ENCODE measurements around the gene SMARCA2.

SMARCA2 gene

DNA sequence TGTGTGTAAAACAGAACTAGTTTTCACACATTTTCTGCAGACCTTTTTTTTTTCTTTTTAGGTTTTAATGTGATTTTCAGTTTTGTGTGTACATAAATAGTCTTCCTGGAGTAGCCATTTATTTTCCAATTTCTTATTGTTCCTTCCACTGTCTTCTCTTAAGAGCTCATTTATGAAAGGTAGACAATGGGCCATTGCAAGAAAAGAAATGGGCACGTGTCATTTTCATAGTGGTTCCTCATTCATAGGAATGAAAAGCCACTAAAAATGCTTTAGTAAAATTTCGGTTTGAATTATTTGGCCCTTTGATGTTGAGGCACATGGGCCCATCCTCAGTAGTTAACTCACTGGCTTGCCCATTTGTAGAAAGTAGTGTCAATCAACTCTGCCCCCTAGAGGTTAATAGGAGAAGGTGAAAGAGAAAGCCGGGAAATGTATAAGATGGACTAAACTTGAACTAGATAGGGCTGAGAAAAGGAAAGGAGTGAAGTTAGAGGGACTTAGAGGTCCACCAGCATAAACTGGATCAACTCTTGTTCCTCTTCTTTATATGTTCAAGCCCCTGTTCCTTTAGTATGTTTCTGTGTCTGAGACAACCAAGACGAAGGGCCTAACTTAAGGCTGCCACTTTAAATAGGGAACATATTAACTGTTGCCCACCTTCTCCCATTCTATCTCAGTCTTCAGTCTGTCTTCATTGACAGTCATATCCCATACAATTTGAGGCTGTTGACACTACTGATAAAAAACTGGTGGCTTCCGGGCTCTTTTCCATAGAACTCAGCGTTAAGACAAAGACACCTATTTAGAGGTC is 72.6 kb downstream of the SMARCA2 start:
- no peak for DNase-seq (ENCODE audit: low read depth in 2 of 2)

DNA sequence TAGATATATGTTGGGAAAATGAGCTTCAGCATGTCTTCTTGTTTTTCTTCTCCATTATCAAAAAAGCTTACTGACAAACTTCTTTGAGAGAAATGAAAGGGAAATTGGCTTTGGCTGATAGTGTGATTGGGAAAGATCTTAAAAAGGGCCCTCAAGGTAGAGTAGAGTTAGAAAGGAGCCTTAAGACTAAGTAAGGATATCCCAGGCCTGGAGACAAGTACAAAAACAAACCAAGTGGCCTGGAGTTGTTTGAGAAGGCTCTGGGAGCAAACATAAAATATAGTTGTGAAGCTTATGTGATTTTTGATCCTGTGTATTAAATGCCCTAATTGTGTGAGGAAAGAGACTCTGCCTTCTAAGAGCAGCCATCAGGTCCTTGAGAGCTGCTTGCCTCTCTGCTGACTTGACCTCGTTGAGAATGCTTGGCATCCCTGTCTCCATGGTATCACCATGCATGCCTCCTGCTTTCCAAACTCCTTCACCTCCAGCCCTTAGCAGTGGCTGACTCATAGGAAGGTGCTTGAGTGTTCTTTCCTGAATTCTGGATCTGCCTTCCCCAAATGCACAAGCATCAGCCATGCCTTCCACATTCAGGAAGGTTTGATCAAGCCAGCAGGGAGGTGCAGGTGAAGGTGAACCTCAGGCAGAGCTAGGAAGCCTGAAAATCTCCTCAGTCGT is 78.9 kb downstream of the SMARCA2 start:
- DNase-seq (ENCODE audit: low read depth in 2 of 2): no peak

DNA sequence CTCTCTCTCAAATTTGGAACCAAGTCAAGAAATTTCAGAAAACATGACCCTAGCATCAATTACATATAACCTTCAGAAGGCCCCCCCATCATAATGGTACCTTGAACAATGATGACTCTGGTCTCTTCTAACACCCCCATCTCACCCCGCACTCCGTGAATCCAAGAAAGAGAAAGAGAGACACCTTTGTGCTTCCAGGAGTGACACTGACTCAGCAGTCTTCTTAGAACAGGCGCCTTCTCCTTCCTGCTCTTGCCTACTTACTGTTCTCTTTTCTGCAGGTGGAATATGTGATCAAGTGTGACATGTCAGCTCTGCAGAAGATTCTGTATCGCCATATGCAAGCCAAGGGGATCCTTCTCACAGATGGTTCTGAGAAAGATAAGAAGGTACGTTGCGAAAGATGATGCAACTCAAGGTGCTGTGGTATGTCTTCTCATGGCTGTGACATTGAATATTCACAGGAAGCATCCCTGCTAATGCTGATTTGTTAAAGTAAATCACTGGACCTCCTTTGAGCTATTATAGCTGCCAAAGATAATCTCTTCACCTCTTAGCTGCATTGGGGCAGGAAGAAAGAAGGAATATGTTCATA is 81.3 kb downstream of the SMARCA2 start:
- DNase-seq (ENCODE audit: low read depth in 2 of 2): no peak

- no peak for DNase-seq (ENCODE audit: low read depth in 2 of 2)
Observed at GRCh38 chr9:2106666-2107065, 91.5 kb downstream of the SMARCA2 start.

DNA sequence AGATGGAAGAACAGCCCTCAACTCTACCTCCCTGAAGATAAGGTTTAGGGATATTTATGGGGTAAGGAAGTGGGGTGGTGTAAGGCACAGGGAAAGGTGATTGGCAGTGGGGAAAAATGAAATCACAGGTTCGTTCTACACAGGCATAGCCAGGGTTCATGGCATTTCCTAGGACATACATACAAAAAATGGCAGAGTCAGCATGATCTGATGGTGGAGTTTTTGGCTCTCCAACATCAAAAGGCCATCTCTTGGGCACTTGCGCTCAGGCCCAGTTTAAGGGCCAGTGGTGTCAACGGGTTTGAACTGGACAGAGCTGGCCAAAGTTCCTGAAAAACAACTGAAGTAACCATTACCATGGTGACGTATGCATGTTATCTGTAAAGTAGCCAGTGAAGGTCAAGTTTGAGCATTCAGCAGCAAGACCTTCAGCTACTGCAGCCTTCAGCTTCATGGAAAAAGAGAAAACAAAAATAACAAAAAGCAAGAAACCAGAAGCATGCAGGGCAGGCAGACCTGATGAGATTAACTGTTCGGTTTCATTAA is 92.8 kb downstream of the SMARCA2 start:
- no peak for DNase-seq (ENCODE audit: low read depth in 2 of 2)

DNA sequence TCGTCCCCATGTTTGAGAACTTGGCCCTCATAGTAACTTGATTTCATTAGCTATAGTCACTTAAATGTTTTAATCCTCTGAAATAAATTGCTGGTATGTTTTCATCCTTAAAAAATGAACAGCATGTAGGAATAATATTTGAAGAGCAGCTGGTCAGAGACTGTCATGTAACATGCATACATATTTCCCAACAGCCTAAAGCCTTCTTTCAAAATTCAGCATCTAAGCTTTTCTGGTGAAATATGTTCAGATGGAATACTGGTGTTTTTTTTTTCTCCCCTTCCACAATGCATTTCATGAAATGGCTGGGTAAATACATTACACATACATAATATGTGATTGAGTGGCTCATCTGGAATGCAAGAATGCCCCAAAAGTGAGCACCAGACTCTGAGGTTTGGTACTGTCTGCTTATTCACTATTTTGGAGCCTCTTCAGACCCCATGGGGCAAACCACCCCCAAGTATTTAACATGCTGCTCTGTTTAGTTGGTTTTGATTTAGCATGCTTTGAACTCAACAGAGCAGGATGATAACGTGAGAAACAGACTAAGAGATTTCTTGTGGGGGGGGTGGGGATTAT is 94.0 kb downstream of the SMARCA2 start:
- no peak for DNase-seq (ENCODE audit: low read depth in 2 of 2)

- no peak for DNase-seq (ENCODE audit: low read depth in 2 of 2)
Observed at GRCh38 chr9:2110036-2110435, 94.9 kb downstream of the SMARCA2 start.

GRCh38 chr9:2116073-2116472 is 100.9 kb downstream of the SMARCA2 start:
- DNase-seq (ENCODE audit: low read depth in 2 of 2): no peak

DNA sequence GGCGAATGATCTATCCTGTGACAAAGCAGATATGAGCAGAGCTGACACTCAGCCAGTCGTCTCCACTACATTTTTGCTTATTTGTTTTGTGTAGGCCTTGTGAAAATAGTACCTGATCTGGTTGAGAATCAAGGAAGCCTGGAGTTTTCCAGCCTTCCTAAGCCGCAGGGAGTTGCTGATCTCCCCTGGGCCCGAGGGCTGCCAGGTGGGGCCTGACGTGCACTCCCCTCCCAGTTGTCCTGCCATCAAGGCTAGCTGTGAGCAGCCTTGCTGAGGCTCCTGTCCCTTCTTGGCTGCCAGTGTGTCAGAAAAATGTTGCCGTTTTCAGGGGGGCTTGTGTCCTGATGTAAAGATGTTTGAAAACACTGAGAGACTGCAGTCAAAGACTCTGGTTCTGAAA is 102.4 kb downstream of the SMARCA2 start:
- DNase-seq (ENCODE audit: low read depth in 2 of 2): no peak

- DNase-seq (ENCODE audit: low read depth in 2 of 2): no peak
Observed at GRCh38 chr9:2119566-2119965, 104.4 kb downstream of the SMARCA2 start.

GRCh38 chr9:2120926-2121689 is 106.0 kb downstream of the SMARCA2 start:
- DNase-seq (ENCODE audit: low read depth in 2 of 2): no peak

- DNase-seq (ENCODE audit: low read depth in 2 of 2): no peak
Observed at GRCh38 chr9:2122299-2122698, 107.2 kb downstream of the SMARCA2 start.

GRCh38 chr9:2125906-2126305 is 110.8 kb downstream of the SMARCA2 start:
- no peak for DNase-seq (ENCODE audit: low read depth in 2 of 2)

DNA sequence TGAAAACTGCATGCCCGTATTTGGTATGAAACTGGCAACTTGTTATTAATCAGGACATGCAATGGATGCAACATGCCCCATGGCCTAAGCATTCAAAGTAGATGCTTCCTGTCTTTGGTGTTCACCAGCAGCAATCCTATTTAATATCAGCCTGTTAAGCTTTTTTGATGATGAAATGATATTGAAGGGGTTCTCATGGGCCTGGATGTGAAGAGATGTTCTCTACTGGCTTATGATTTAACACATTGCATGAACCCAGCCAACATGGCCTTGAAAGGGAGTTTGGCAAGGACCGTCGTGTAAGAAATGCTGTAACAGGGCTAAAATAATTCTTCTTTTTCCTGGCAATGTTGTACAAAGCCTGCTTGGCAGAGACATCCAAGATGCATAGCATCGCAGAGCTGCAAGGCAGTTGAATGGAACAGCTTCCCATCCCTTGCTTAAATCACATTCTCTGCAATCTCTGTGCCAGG is 111.2 kb downstream of the SMARCA2 start:
- DNase-seq (ENCODE audit: low read depth in 2 of 2): no peak

DNA sequence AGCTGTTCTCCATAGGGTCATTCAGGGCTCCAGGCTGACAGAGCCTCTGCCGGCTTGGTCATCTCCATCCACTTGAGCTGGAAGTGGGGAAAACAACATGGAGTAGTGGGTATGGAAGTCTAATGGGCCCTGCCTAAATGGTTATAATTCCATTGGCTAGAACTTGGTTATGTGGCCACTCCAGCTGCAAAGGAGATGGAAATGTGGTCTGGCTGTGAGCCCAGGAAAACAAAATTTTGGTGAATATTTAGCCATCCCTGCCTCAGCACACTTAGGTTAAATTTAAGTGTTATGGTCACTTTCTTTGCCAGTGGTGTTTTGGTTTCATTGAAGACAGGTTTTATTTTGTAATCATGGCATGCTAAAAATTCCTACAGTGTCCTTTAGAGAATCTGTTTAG is 112.3 kb downstream of the SMARCA2 start:
- no peak for DNase-seq (ENCODE audit: low read depth in 2 of 2)

DNA sequence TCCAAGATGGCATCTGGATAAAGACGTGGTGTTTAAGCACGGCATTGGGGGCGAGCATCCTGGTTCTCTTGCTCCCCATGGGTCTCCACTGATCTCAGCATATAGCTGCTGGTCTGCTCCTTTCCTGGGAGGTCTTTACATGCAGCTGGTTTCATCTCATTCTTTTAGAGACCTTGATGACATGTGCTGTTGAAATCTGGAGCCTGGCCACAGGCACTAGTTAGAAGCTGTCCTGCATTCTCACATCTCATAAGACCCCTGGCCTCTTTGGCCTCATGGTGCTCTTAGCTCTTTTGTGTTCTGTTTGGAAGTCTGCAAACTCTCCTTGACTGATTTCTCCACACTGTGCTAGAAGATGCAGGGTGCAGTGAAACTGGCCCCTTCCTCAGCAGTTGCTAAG is 113.0 kb downstream of the SMARCA2 start:
- DNase-seq (ENCODE audit: low read depth in 2 of 2): no peak

DNA sequence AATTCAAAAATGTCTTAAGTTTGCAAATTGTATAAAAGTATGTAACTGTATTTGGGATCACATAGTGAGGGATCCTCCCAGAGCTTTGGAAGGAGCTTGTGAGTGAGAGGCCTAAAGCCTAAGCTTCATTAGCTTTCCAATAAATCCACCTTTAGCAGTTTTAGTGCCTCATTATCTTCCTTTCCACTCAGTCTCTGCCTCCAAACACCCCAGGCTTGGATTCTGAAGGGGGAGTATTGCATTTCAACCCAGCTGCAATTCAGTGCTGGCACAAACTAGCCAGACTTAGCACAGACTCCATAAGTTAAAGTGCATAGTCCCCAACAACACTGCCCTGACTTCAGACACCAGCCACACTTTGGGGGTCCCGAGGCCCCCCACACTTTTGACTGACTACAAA is 113.5 kb downstream of the SMARCA2 start:
- DNase-seq (ENCODE audit: low read depth in 2 of 2): no peak

DNA sequence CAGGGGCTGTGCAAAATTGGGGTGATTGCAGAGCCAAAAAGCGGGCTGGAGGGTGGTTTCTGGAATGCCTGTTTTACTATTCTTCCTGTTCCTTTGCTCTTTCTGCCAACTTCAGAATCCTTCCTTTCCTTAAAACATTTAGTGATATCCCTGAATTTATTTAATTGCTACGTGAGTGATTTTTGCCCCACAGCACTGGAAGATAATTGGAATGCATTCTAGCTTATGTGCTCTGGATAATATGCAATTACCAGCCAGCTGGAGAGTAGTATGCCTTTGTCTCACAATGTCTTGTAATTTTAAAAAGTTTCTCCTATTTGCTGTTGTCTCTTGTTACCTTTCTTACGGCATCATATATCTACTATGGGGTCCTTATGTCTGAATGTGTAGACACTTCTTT is 115.8 kb downstream of the SMARCA2 start:
- no peak for DNase-seq (ENCODE audit: low read depth in 2 of 2)

DNA sequence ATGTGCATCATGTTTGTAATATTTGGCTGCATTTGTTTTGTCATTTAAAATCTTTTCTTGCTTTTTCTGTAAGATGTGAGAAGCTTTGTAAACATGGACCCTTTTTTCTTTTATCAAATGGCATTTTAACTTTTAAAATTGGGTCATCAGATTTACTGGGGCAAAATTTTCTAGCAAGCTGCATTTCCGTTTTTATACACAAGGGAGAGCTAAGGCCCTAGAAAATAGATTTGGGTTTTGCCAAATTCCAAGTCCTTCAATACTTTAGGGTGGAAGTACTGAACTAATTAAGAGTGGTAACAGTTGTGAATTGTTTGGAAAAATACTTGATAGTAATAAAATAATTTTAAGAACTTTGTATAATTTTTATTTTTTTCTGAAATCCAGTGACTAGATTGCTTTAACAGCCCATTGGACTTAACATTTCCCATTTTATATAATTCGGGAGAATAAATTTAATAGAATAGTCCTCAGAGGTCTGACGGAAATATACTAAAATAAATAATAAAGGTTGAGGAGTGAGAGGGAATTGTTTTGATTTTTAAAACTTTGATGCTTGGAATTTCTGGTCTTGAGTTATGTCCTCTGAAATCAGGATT is 117.4 kb downstream of the SMARCA2 start:
- DNase-seq (ENCODE audit: low read depth in 2 of 2): no peak

DNA sequence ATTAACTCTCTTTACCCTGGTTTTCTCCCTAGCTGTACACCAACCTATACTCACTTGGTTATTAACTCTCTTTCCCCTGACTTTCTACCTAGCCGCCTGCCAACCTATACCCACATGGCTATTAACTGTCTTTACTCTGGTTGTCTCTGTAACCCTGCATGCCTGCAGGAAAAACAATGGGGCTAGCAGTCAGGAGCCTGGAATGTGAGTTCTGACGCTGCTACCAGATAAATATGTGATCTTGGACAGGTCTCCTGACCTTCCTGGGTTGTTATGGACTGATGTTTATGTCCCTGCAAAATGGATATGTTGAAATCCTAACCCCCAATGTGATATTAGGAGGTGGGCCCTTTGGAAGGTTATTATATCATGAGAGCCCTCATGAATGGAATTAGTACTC is 119.2 kb downstream of the SMARCA2 start:
- no peak for DNase-seq (ENCODE audit: low read depth in 2 of 2)

- no peak for DNase-seq (ENCODE audit: low read depth in 2 of 2)
Observed at GRCh38 chr9:2138646-2139045, 123.5 kb downstream of the SMARCA2 start.
